OCI-LY1 (cell line): ENCODE data around the gene IYD.

Source experiments
- H2AFZ ChIP-seq: fragments of 200-600 bp; sonication (generic), shearing (Covaris generic); 2 replicates; pipeline ENCODE4 v1.6.0; 2014; ENCODE audit warnings: antibody characterized with exemption, mild to moderate bottlenecking, low read length
- H3F3A ChIP-seq: fragments of 200-600 bp; sonication (generic), shearing (Covaris generic); 2 replicates; pipeline ENCODE4 v1.6.0; 2014; ENCODE audit warnings: mild to moderate bottlenecking, antibody characterized with exemption, low read length, moderate library complexity; ENCODE audit not compliant: insufficient read depth
- H3K27ac ChIP-seq: fragments of 200-600 bp; sonication (generic); 2 replicates; pipeline ENCODE4 v1.5.1; 2014; ENCODE audit warnings: low read length, mixed run types, mild to moderate bottlenecking, low read depth; ENCODE audit not compliant: poor library complexity, severe bottlenecking
- H3K27me3 ChIP-seq: fragments of 200-600 bp; sonication (generic); 2 replicates; pipeline ENCODE4 v1.6.0; 2014; ENCODE audit warnings: antibody characterized with exemption, mild to moderate bottlenecking, low read length, moderate library complexity; ENCODE audit not compliant: insufficient read depth
- H3K36me3 ChIP-seq: fragments of 200-600 bp; sonication (generic); 2 replicates; pipeline ENCODE4 v1.6.1; 2014; ENCODE audit warnings: mild to moderate bottlenecking, antibody characterized with exemption, low read length, moderate library complexity, mixed read lengths; ENCODE audit not compliant: insufficient read depth
- H3K4me1 ChIP-seq: fragments of 200-600 bp; sonication (generic); 2 replicates; pipeline ENCODE4 v1.5.1; 2014; ENCODE audit warnings: mild to moderate bottlenecking, low read length, moderate library complexity; ENCODE audit not compliant: insufficient read depth, severe bottlenecking
- H3K4me2 ChIP-seq: fragments of 200-600 bp; sonication (generic), shearing (Covaris generic); 2 replicates; pipeline ENCODE4 v1.6.1; 2014; ENCODE audit warnings: low read length
- H3K4me3 ChIP-seq: fragments of 200-600 bp; sonication (generic); 2 replicates; pipeline ENCODE4 v1.5.1; 2014; ENCODE audit warnings: low read length, low read depth, mild to moderate bottlenecking, mixed read lengths; ENCODE audit not compliant: poor library complexity, severe bottlenecking
- H3K79me2 ChIP-seq: fragments of 200-600 bp; shearing (Covaris generic); 2 replicates; pipeline ENCODE4 v1.6.1; 2016; ENCODE audit warnings: mixed run types, low read length, mixed read lengths; ENCODE audit not compliant: insufficient read depth
- H3K9ac ChIP-seq: fragments of 200-600 bp; sonication (generic), shearing (Covaris generic); 2 replicates; pipeline ENCODE4 v1.6.1; 2014; ENCODE audit warnings: mild to moderate bottlenecking, low read length, mixed read lengths
- H3K9me2 ChIP-seq: fragments of 200-600 bp; sonication (generic), shearing (Covaris generic); 2 replicates; pipeline ENCODE4 v1.6.1; 2014; ENCODE audit warnings: low read depth, mild to moderate bottlenecking, low read length, mixed read lengths
- H3K9me3 ChIP-seq: fragments of 200-600 bp; shearing (Covaris generic); 2 replicates; pipeline ENCODE4 v1.6.1; 2014; ENCODE audit warnings: low read length, mixed read lengths
- H4K20me1 ChIP-seq: fragments of 200-600 bp; sonication (generic), shearing (Covaris generic); 2 replicates; pipeline ENCODE4 v1.6.0; 2016; ENCODE audit warnings: mild to moderate bottlenecking, low read length; ENCODE audit not compliant: insufficient read depth
- EZH2 ChIP-seq: fragments of 200-600 bp; sonication (generic), shearing (Covaris generic); IDR thresholded peaks from 2 replicates; pipeline ENCODE4 v1.8.0; 2017; ENCODE audit warnings: borderline replicate concordance, mixed run types, mild to moderate bottlenecking, antibody characterized with exemption, low read length, moderate library complexity, mixed read lengths
- TF ChIP-seq, protein P1 (sequence below): fragments of 200-600 bp; sonication (generic), shearing (Covaris generic); IDR thresholded peaks from 2 replicates; pipeline ENCODE4 v1.5.1; 2017; ENCODE audit warnings: mild to moderate bottlenecking, antibody characterized with exemption, low read length, moderate library complexity, mixed read lengths

IYD gene

DNA sequence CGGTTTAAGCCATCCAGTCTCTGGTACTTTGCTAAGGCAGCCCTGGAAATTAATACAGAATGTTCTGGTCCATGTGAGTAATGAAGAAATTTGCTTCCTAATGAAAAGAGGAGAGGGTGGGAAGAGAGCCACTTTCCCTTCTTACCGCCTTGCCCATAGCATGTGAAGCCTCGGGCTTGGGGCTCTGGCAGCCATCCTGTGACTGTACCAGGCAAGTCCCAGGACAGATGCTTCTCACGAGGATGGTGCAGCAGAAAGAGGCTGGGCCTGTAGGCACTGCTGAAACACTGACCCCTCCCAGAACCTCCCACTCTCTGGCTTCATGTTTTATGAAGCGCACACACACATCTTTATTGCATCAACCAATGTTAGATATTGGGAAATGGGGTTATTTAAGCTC, 74.8 kb downstream of the IYD start:
- TF ChIP-seq, protein P1, sequence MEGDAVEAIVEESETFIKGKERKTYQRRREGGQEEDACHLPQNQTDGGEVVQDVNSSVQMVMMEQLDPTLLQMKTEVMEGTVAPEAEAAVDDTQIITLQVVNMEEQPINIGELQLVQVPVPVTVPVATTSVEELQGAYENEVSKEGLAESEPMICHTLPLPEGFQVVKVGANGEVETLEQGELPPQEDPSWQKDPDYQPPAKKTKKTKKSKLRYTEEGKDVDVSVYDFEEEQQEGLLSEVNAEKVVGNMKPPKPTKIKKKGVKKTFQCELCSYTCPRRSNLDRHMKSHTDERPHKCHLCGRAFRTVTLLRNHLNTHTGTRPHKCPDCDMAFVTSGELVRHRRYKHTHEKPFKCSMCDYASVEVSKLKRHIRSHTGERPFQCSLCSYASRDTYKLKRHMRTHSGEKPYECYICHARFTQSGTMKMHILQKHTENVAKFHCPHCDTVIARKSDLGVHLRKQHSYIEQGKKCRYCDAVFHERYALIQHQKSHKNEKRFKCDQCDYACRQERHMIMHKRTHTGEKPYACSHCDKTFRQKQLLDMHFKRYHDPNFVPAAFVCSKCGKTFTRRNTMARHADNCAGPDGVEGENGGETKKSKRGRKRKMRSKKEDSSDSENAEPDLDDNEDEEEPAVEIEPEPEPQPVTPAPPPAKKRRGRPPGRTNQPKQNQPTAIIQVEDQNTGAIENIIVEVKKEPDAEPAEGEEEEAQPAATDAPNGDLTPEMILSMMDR: no peak
- TF ChIP-seq EZH2: no peak
- Histone ChIP-seq H3K4me3 (no peak overlapping the region), H3K4me1 (no peaks in the 10 kb centered on the region), H3K27me3 (no peaks in the 10 kb centered on the region; the same call in 1 of the 2 replicates), H3K36me3 (no peaks in the 10 kb centered on the region; the same call in 1 of the 2 replicates), H3K4me2 (no peak overlapping the region), H3K9me3 (peaks cover 7% of the 10 kb centered on the region), H3F3A (no peaks in the 10 kb centered on the region), H3K27ac (no peak overlapping the region), H4K20me1 (no peaks in the 10 kb centered on the region), H3K79me2 (no peaks in the 10 kb centered on the region), H3K9me2 (no peaks in the 10 kb centered on the region), H2AFZ (no peak overlapping the region), H3K9ac (no peak overlapping the region)

DNA sequence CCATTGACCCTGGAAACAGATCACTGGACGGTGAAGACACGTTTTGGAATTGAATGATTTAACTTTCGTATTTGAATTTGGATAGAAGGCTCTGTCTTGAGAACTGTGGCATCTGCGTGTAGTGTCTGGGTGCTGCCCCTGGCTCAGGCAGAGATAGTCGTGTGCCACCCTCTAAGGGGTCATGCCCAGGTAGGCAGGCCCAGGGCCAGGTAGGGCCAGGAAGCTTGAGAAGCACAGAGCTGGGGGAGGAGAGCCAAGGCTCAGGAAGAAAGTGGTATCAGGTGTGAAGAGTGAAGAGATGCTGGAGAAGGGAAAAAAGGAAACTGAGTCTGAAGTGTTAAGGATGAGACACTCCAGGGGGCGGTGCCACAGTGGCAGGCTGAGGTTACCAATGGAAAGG, 75.5 kb downstream of the IYD start:
- Histone ChIP-seq H3K9ac (no peak overlapping the region), H3F3A (no peaks in the 10 kb centered on the region), H3K27me3 (no peaks in the 10 kb centered on the region; the same call in 1 of the 2 replicates), H3K27ac (no peak overlapping the region), H3K36me3 (no peaks in the 10 kb centered on the region; the same call in 1 of the 2 replicates), H3K79me2 (no peaks in the 10 kb centered on the region), H2AFZ (no peak overlapping the region), H3K9me2 (no peaks in the 10 kb centered on the region), H3K9me3 (peaks cover 7% of the 10 kb centered on the region), H3K4me3 (no peak overlapping the region), H3K4me2 (no peak overlapping the region), H4K20me1 (no peaks in the 10 kb centered on the region), H3K4me1 (no peaks in the 10 kb centered on the region)
- TF ChIP-seq EZH2: no peak
- TF ChIP-seq, protein P1: no peak

DNA sequence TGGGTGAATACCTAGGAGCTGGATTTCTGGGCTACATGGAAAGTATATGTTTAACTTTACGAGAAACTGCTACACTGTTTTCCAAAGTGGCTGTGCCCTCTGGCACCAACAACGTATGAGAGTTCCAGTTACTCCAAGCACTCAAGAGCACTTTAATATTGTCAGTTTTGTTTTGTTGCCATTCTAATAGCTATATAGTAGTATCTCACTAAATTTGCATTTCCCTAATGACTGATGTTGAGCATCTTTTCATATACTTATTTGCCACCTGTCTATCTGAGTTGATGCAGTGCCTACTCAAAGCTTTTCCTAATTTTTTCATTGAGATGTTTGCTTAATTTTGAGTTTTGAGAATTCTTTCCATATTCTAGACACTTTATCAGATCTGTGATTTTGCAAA, 76.7 kb downstream of the IYD start:
- Histone ChIP-seq H3K36me3 (no peaks in the 10 kb centered on the region; the same call in 1 of the 2 replicates), H3K9me2 (no peaks in the 10 kb centered on the region), H3K79me2 (no peaks in the 10 kb centered on the region), H3K9ac (no peak overlapping the region), H3K4me2 (no peak overlapping the region), H3K27me3 (no peaks in the 10 kb centered on the region; the same call in 1 of the 2 replicates), H3K4me1 (no peaks in the 10 kb centered on the region), H3K27ac (no peak overlapping the region), H2AFZ (no peak overlapping the region), H3F3A (no peaks in the 10 kb centered on the region), H3K9me3 (0 out of 2 replicates have a peak, but pooled peaks cover 2% of the 10 kb centered on the region), H3K4me3 (no peak overlapping the region), H4K20me1 (no peaks in the 10 kb centered on the region)
- TF ChIP-seq, protein P1: no peak
- no peak for TF ChIP-seq EZH2
